B cell (primary cell): Measurements from ENCODE around the gene TMPRSS5. TPM values are rescaled to one million over a fixed set of nuclear protein-coding genes. Genes with fewer than 3 reads are reported as not detected.

Source experiments
- ATAC-seq: fragments of 200-7000 bp; cut with Tn5 transposase; one replicate; pipeline ENCODE4 v1.10.0; 2021; ENCODE audit warnings: low read depth, mild to moderate bottlenecking, moderate number of reproducible peaks, moderate library complexity
- CTCF ChIA-PET: fragments of 350-600 bp; sonication (Branson Sonifier 250); formaldehyde crosslinking; loops from one replicate; lab custom pipeline; 2021; ENCODE audit warnings: antibody characterized with exemption, inconsistent platforms; lab: Charles Lee
- POLR2A ChIA-PET: fragments of 350-600 bp; sonication (Branson Sonifier 250); formaldehyde crosslinking; loops from one replicate; lab custom pipeline; 2021; ENCODE audit warnings: antibody characterized with exemption; lab: Charles Lee
- DNase-seq: peaks from one replicate; pipeline ENCODE4 v3.0.0; 2013
- H2AFZ ChIP-seq: 2 replicates; pipeline ENCODE4 v1.6.1; 2012; ENCODE audit warnings: mild to moderate bottlenecking, low read depth, low read length; ENCODE audit not compliant: insufficient read depth, poor library complexity, severe bottlenecking
- H3K27ac ChIP-seq, 2 donors: 1 replicate in 1 of 2; 2 replicates in 1 of 2; pipeline ENCODE4 v1.5.1; 2012 to 2013; ENCODE audit warnings: low read length in 2 of 2, mild to moderate bottlenecking in 2 of 2, moderate library complexity in 1 of 2
- H3K27me3 ChIP-seq, 4 experiments: fragments of 200-600 bp in 1 of 4; sonication (generic) in 1 of 4; replicated peaks in 1 of 4; 1 replicate in 2 of 4; 2 replicates in 2 of 4; pipeline versions ENCODE4 v1.6.1 to v1.7.0; 2013 to 2016; ENCODE audit warnings: low read length in 3 of 4, mild to moderate bottlenecking in 2 of 4, mixed read lengths in 1 of 4, moderate library complexity in 1 of 4; ENCODE audit not compliant: insufficient read depth in 4 of 4, control insufficient read depth in 3 of 4; ENCODE audit errors: control extremely low read depth in 1 of 4
- H3K36me3 ChIP-seq, 2 experiments: replicated peaks in 1 of 2; 1 replicate in 1 of 2; 2 replicates in 1 of 2; pipeline versions ENCODE4 v1.6.1 to v1.7.1; 2013; ENCODE audit warnings: low read length in 1 of 2; ENCODE audit not compliant: insufficient read depth in 2 of 2, control insufficient read depth in 1 of 2; ENCODE audit errors: control extremely low read depth in 1 of 2, extremely low read depth in 1 of 2
- H3K4me1 ChIP-seq, 2 donors: fragments of 200-600 bp in 1 of 2; sonication (generic) in 1 of 2; 1 replicate in 1 of 2; 2 replicates in 1 of 2; pipeline versions ENCODE4 v1.5.1 to v1.6.1; 2013 to 2017; ENCODE audit warnings: low read length in 2 of 2; ENCODE audit not compliant: control insufficient read depth in 2 of 2, insufficient read depth in 2 of 2
- H3K4me2 ChIP-seq: replicated peaks from 2 replicates; pipeline ENCODE3; 2012; ENCODE audit warnings: mild to moderate bottlenecking, low read depth, low read length; ENCODE audit not compliant: poor library complexity, severe bottlenecking
- H3K4me3 ChIP-seq, 5 experiments: fragments of 200-600 bp in 1 of 5; sonication (generic) in 1 of 5; 1 replicate in 3 of 5; 2 replicates in 2 of 5; pipeline versions ENCODE4 v1.5.1 to v1.7.0; 2011 to 2016; ENCODE audit warnings: low read length in 4 of 5, mild to moderate bottlenecking in 4 of 5, low read depth in 2 of 5, control low read depth in 1 of 5, moderate library complexity in 1 of 5; ENCODE audit not compliant: insufficient read depth in 1 of 5; ENCODE audit errors: control extremely low read depth in 1 of 5, extremely low read depth in 1 of 5
- H3K79me2 ChIP-seq: fragments of 200-600 bp; sonication (generic); one replicate; pipeline ENCODE4 v1.6.0; 2016; ENCODE audit warnings: low read length; ENCODE audit not compliant: control insufficient read depth, insufficient read depth
- H3K9ac ChIP-seq: fragments of 200-600 bp; sonication (generic); 2 replicates; pipeline ENCODE4 v1.6.1; 2017; ENCODE audit warnings: mild to moderate bottlenecking, low read length, moderate library complexity
- H3K9me3 ChIP-seq, 3 donors: one replicate each; pipeline versions ENCODE4 v1.6.1 to v1.7.1; 2013; ENCODE audit warnings: low read length in 2 of 3; ENCODE audit not compliant: control insufficient read depth in 2 of 3, insufficient read depth in 1 of 3; ENCODE audit errors: control extremely low read depth in 1 of 3
- H4K20me1 ChIP-seq: 2 replicates; pipeline ENCODE4 v1.6.0; 2012; ENCODE audit warnings: mild to moderate bottlenecking, low read length; ENCODE audit not compliant: insufficient read depth, control insufficient read depth, poor library complexity, severe bottlenecking
- H3K27ac Mint-ChIP-seq: one replicate; pipeline ENCODE4 v1.8.0; 2021; ENCODE audit warnings: mixed read lengths
- H3K27me3 Mint-ChIP-seq: one replicate; pipeline ENCODE4 v1.8.0; 2021; ENCODE audit warnings: mixed read lengths
- H3K4me1 Mint-ChIP-seq: one replicate; pipeline ENCODE4 v1.8.0; 2021; ENCODE audit warnings: mixed read lengths
- H3K4me3 Mint-ChIP-seq: one replicate; pipeline ENCODE4 v1.8.0; 2021; ENCODE audit warnings: mixed read lengths
- H3K9me3 Mint-ChIP-seq: one replicate; pipeline ENCODE4 v1.8.0; 2022; ENCODE audit warnings: mixed read lengths; ENCODE audit not compliant: insufficient read depth
- CTCF ChIP-seq: fragments of 200-600 bp; IDR thresholded peaks from one replicate; pipeline ENCODE4 v1.8.0; 2022; ENCODE audit warnings: antibody characterized with exemption, mild to moderate bottlenecking
- EZH2 ChIP-seq: IDR thresholded peaks from 2 replicates; pipeline ENCODE4 v1.6.1; 2012; ENCODE audit warnings: borderline replicate concordance, low read depth, mild to moderate bottlenecking, moderate library complexity, low read length; ENCODE audit not compliant: insufficient read depth, poor library complexity, severe bottlenecking
- WGBS: methylation state at CpG from one replicate; pipeline ENCODE4 v1.1.5; 2013; ENCODE audit warnings: missing lambda C conversion rate; ENCODE audit not compliant: insufficient coverage; 5-methylcytosine and 5-hydroxymethylcytosine counted together
- intact Hi-C: fragments of 100-400 bp; cut with micrococcal nuclease; formaldehyde crosslinking; loops from one replicate; pipeline ENCODE4 v1.10.0; 2022
- polyA plus RNA-seq: library from polyadenylated mRNA; depleted of rRNA; stranded (reverse); fragments of >200 nt; gene quantifications from 2 replicates; pipeline ENCODE4 v1.2.3, GENCODE V29; 2012
- total RNA-seq, 2 donors: library from RNA; stranded (reverse); fragments of 120-200 nt in 1 of 2; gene quantifications; 1 replicate in 1 of 2; 2 replicates in 1 of 2; pipeline versions ENCODE4 v1.2.3 to v1.2.4, GENCODE V29; 2013 to 2022

Gene TMPRSS5
- total and polyA plus RNA-seq, 2 donors (not counting 1 experiment from before 2014, with no cell fraction given): 0.74 to 0.86 TPM

GRCh38 chr11:113728814-113729213 is 22.7 kb upstream of the TMPRSS5 start:
- TF ChIP-seq EZH2 (no peak), CTCF (no peak)
- Histone ChIP-seq H3K36me3 (peaks cover 0 to 17% of the 10 kb centered on the region in 2 experiments), H3K79me2 (no peaks in the 10 kb centered on the region), H4K20me1 (no peaks in the 10 kb centered on the region), H3K4me1 (no peaks in the 10 kb centered on the region), H3K27me3 (no peaks in the 10 kb centered on the region), H3K4me2 (no peak overlapping the region), H3K9me3 (no peaks in the 10 kb centered on the region), H3K9ac (no peak overlapping the region), H3K27ac (no peak overlapping the region), H2AFZ (no peak overlapping the region), H3K4me3 (no peak overlapping the region)
- no peak overlapping the region for H3K27ac Mint-ChIP-seq
- WGBS: 61% methylated on average over 3 of the region's 3 CpGs
- H3K27me3 Mint-ChIP-seq: no peaks in the 10 kb centered on the region
- no peak for DNase-seq
- no peak for ATAC-seq
- H3K9me3 Mint-ChIP-seq: no peaks in the 10 kb centered on the region
- ChIA-PET CTCF (interaction anchor here (0.9 to 1.4 kb wide), 3 partner anchors 196 to 532 kb away, joined by 3 to 4 read pairs (median 3); no protein-coding TSS in a partner anchor), POLR2A (no interaction called here)
- H3K4me1 Mint-ChIP-seq: no peaks in the 10 kb centered on the region
- no peak overlapping the region for H3K4me3 Mint-ChIP-seq
- intact Hi-C loops: no loop called here

- Histone ChIP-seq H3K27ac (no peak overlapping the region), H3K27me3 (no peaks in the 10 kb centered on the region), H2AFZ (no peak overlapping the region), H3K4me1 (no peaks in the 10 kb centered on the region), H4K20me1 (no peaks in the 10 kb centered on the region), H3K36me3 (no peaks in the 10 kb centered on the region), H3K9ac (no peak overlapping the region), H3K4me2 (no peak overlapping the region), H3K79me2 (no peaks in the 10 kb centered on the region), H3K4me3 (no peak overlapping the region), H3K9me3 (no peaks in the 10 kb centered on the region)
- Mint-ChIP-seq H3K4me1 (no peaks in the 10 kb centered on the region), H3K9me3 (no peaks in the 10 kb centered on the region), H3K27me3 (no peaks in the 10 kb centered on the region), H3K27ac (no peak overlapping the region), H3K4me3 (no peak overlapping the region)
- intact Hi-C loops: no loop called here
- POLR2A ChIA-PET: no interaction called here
- no peak for ATAC-seq
- CTCF ChIA-PET: no interaction called here
- WGBS: 100% methylated on average over 2 of the region's 3 CpGs
- TF ChIP-seq EZH2 (no peak), CTCF (no peak)
- DNase-seq: no peak
Observed at GRCh38 chr11:113725913-113726312, 19.8 kb upstream of the TMPRSS5 start.
